Activated CD4-positive, CD25-positive, alpha-beta regulatory T cell (primary cell): ENCODE measurements around the gene DNMT3L.

Experiments used
- DNase-seq, 4 experiments: peaks; one replicate each; lab custom pipeline; 2025; lab: John Stamatoyannopoulos, UW

DNMT3L gene

GRCh38 chr21:44279354-44280260 is 17.9 kb upstream of the DNMT3L start:
- no peak for DNase-seq

GRCh38 chr21:44275041-44275440 is 13.3 kb upstream of the DNMT3L start:
- no peak for DNase-seq

GRCh38 chr21:44273046-44273445 is 11.3 kb upstream of the DNMT3L start:
- no peak for DNase-seq

- no peak for DNase-seq
Measured at GRCh38 chr21:44272284-44272858, 10.7 kb upstream of the DNMT3L start.

GRCh38 chr21:44271558-44272283 is 10.0 kb upstream of the DNMT3L start:
- no peak for DNase-seq

- no peak for DNase-seq
Measured at GRCh38 chr21:44269090-44269489, 7.4 kb upstream of the DNMT3L start.

GRCh38 chr21:44267655-44268142 is 6.0 kb upstream of the DNMT3L start:
- no peak for DNase-seq

GRCh38 chr21:44265734-44266270 is 4.1 kb upstream of the DNMT3L start:
- no peak for DNase-seq

GRCh38 chr21:44263768-44264167 is 2.1 kb upstream of the DNMT3L start:
- no peak for DNase-seq

DNA sequence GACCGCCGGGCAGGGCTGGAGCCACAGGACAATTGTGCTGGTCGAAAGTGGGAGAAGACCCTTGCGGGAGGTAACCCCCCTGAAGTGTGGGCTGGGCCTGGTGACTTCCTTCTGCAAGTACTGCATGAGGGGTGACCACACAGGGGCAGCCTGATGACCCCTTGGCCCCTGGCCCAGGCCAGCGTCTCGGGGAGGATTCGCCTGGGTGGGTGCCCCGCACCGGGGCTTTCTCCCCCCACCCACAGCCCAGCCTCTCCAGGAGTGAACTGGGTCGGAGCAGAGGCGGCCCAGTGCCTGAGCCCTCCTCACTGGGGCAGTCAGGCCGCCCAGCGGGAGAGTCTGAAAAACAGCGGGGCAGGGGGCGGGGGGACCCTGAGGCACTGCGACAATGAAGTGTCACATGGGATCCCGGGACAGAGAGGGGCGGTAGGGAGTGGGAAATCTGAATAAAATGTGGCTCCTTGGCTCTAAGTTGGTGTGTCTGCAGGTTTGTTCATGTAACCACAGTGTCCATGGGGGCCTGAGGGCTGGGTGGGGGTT is 1.6 kb upstream of the DNMT3L start:
- DNase-seq: no peak

DNA sequence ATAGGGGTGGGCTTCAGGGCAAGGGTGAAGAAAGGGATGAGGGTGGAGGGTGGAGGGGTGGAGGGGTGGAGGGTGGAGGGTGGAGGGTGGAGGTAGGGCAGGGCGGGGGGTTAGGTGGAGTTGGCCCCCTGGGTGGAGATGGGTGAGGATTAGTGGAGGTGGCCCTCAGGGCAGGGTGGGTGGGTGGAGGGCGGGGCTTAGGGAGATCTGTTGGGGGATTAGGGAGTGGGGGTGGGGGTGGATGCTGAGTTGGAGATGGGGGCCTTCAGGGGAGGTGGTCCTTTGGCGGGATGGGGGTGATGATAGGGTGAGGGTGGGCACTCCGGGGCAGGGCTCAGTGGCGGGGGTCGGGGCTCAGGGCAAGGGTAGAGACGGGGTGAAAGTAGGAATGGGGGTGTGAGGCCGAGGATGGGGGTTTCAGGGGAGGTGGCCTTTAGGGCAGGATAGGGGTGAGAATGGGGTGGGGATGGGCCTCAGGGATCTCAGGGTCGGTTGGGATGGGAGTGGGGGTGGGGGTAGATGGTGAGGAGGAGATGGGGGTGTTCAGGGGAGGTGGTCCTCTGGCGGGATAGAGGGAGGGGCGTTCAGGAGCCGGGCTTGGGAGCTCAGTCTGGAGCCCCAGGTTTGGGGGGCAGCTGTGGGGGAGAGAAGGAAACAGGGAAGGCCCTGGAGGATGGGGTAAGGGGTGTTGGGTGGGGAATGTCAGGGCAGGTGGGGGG is 800 bp upstream of the DNMT3L start:
- DNase-seq: no peak

DNA sequence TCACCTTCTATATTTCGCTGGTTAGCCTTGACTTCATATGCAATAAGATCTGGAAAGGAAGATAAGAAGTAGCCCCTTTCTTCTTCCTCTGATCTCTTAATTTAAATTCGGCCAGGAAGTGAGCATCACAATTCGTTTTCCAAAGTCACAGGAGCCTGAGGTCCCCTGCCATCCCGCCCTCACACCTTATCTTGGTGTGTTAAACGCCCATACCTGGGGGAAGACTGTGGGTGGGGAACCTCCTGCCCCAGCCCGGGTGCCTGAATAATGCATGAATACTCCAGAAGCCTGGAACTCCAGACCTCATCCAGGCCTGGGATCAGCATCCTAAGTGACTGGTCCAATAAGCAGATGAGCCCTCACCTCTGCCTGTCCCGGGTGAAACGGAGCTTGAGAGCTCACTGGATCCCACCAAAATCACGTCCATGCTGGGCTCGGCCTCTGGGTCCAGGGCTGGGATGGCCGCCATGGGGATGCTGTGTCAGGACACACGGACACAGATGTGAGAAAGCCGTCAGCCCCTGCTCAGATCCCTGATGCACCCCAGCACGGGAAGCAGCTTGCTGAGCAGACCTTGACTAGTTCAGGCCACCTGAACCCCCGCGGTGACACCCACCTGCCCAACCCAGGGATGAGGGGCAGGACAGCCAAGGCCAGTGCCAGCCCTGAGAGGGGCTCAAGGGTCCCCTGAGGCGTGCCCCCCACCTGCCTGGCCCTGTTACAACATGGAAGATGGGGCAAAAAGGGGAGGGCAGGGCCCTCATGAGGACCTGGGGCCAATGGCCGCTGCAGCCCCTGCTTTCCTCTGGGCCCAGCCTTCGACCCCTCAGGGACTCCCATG is 686 bp downstream of the DNMT3L start:
- DNase-seq: no peak

GRCh38 chr21:44260066-44260465 is 1.6 kb downstream of the DNMT3L start:
- DNase-seq: no peak

DNA sequence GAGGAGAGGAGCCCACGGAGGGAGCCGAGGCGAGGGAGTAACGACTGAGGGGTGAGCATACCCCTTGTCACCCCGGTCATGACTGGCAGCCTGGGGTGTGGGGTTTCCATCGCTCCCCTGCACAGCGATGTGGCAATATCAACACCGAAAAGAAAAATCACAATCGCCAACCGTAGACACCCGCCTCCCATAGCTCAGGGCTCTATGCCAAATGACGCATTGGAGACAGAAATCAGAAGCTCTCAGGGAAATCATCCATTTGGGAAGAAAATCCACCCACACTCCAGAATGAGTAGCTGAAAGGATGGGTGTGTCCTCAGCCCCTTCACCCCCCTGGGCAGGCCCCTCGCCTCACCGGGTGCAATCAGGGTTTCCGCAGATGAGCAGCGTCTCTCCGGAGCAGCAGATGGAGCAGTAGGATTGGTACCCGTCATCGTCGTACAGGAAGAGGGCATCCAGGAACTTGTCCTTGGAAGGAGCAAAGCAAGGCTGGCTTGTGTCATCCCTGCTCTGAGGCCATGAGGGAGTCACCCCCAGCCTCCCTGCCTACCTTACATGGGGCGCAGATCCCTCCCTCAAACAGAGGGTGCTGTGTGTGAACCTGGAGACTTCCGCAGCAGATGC is 2.5 kb downstream of the DNMT3L start:
- no peak for DNase-seq

DNA sequence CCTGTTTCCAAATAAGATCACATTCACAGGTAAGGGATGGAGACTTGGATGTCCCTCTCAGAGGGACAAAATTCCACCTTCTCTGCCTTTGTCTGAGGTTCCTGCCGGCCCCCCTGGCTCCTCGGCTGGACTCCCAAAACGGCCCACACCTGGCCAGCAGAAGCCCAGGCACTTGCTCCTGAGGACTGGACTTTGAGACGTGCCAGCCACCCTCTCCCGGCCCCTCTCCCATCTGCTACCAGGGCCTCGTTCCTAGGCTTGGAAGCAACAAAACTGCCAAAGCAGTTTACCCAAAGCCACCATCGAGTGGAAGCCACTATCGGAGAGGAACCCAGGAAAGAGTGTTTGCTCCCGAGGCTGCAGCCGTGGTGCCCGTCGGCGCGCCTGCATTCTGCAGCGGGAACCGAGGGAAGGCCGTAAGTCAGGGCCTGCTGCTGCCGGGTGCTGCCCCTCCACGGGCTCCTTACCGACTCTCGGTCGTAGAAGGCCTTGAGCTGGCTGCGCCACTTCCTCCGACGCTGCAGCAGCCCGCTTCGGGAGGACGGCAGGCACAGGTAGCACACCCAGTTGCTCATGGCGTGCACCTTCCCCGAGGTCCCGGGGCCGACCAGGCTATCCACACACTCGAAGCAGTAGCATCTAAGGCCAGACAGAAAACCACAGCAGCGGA is 3.5 kb downstream of the DNMT3L start:
- no peak for DNase-seq

GRCh38 chr21:44255511-44255981 is 6.2 kb downstream of the DNMT3L start:
- no peak for DNase-seq

DNA sequence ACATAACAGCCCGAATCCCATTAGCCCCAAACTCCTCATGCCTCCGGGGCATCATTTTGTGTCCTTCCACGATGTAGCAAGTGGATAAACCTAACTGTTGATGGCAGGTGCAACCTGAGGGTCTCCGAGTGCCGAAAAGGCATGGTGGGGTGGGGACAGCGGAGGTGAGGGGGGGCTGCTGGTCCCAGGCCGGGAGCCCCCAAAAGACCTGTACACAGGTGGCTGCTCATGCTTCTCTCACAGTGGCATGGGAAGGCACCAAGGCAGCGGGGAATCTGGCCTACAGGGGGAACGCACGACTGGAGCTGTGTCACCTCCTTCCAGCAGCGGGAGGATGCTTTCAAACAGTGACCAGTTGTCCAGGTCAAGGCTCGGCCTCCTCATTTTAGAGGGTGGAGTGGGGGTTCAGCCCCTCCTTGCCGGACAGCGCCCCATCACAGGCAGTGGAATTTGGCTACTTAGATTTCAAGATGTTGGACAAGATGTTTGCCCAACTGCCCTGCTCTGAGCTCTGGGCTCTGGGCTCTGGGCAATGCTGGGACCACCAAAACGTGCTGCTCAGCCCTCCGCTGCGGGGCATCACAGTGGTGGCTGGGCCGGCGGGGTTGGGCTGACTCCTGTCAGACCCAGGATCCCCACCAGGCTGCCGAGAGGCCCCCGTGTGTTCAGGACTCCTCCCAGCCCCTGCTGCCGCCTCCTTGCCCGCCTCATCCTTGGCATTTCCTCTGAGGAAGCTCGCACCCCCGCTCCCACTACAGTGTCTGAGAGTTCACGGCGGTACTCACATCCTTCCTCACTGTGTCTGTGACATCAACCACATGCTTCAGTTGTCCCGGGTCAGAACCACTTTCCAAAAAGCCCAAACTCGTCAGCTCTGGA is 7.6 kb downstream of the DNMT3L start:
- no peak for DNase-seq
